LNCAP (cell line): Measurements from ENCODE around the gene MCFD2.

ENCODE experiments used
- CTCF ChIP-seq: fragments of 450-650 bp; IDR thresholded peaks from 2 replicates; pipeline ENCODE4 v1.5.1; 2017; ENCODE audit warnings: mild to moderate bottlenecking

MCFD2 gene

GRCh38 chr2:46915281-46915810 lies at the start of gene MCFD2:
TSS of gene MCFD2 (minus strand) at chr2:46915806. CDS start at chr2:46909171, 6,635 bp downstream.
- no peak for TF ChIP-seq CTCF

GRCh38 chr2:46964835-46965560 lies 49.4 kb upstream of the MCFD2 start:
- no peak for TF ChIP-seq CTCF

- TF ChIP-seq CTCF = no peak
Observed at GRCh38 chr2:46963941-46964673, 48.5 kb upstream of the MCFD2 start.

- TF ChIP-seq CTCF = no peak
Observed at GRCh38 chr2:46963210-46963609, 47.6 kb upstream of the MCFD2 start.

- no peak for TF ChIP-seq CTCF
Observed at GRCh38 chr2:46962751-46963150, 47.1 kb upstream of the MCFD2 start.

- no peak for TF ChIP-seq CTCF
Observed at GRCh38 chr2:46960618-46961017, 45.0 kb upstream of the MCFD2 start.

GRCh38 chr2:46958431-46959017 lies 42.9 kb upstream of the MCFD2 start:
- no peak for TF ChIP-seq CTCF
